WTC11 (cell line): ENCODE results near the gene SURF2. TPM values are rescaled to one million over a fixed set of nuclear protein-coding genes. Genes with fewer than 3 reads are reported as not detected.

Source experiments
- AR ChIP-seq: fragments of 250-450 bp; sonication (Bioruptor Pico); IDR thresholded peaks from 2 replicates; pipeline ENCODE4 v1.9.0; 2021; ENCODE audit warnings: mild to moderate bottlenecking
- ATF1 ChIP-seq: sonication (generic); formaldehyde crosslinking; IDR thresholded peaks from 2 replicates; pipeline ENCODE4 v1.8.1; 2023; ENCODE audit warnings: mild to moderate bottlenecking, moderate library complexity, missing genetic modification reagents
- CDX4 ChIP-seq: fragments of 250-450 bp; sonication (Bioruptor Pico); IDR thresholded peaks from 2 replicates; pipeline ENCODE4 v1.9.0; 2021; ENCODE audit warnings: moderate library complexity, mild to moderate bottlenecking, inconsistent platforms, borderline replicate concordance
- CREB1 ChIP-seq: sonication (generic); formaldehyde crosslinking; IDR thresholded peaks from 2 replicates; pipeline ENCODE4 v1.8.0; 2023; ENCODE audit warnings: mild to moderate bottlenecking, missing genetic modification reagents
- CREM ChIP-seq: sonication (generic); formaldehyde crosslinking; IDR thresholded peaks from 2 replicates; pipeline ENCODE4 v1.8.1; 2022; ENCODE audit warnings: mild to moderate bottlenecking, missing genetic modification reagents, moderate library complexity
- CTCF ChIP-seq: fragments of 200-600 bp; IDR thresholded peaks from 2 replicates; pipeline ENCODE4 v1.8.0; 2022; ENCODE audit warnings: antibody characterized with exemption
- EMX1 ChIP-seq: fragments of 250-450 bp; sonication (Bioruptor Pico); IDR thresholded peaks from 2 replicates; pipeline ENCODE4 v1.8.0; 2021; ENCODE audit warnings: mild to moderate bottlenecking
- ESRRA ChIP-seq: sonication (generic); formaldehyde crosslinking; IDR thresholded peaks from 2 replicates; pipeline ENCODE4 v1.8.1; 2022; ENCODE audit warnings: mild to moderate bottlenecking, missing genetic modification reagents, borderline replicate concordance
- IRF2 ChIP-seq: sonication (generic); formaldehyde crosslinking; IDR thresholded peaks from 2 replicates; pipeline ENCODE4 v1.8.0; 2022; ENCODE audit warnings: low read depth, missing genetic modification reagents, borderline replicate concordance
- KAT7 ChIP-seq: sonication (generic); formaldehyde crosslinking; IDR thresholded peaks from 2 replicates; pipeline ENCODE4 v1.8.1; 2023; ENCODE audit warnings: missing genetic modification reagents, mild to moderate bottlenecking, borderline replicate concordance
- NR1H2 ChIP-seq: sonication (generic); formaldehyde crosslinking; IDR thresholded peaks from 2 replicates; pipeline ENCODE4 v1.9.0; 2021; ENCODE audit warnings: mild to moderate bottlenecking, moderate library complexity, missing genetic modification reagents
- RORB ChIP-seq: fragments of 250-450 bp; sonication (Bioruptor Pico); IDR thresholded peaks from 2 replicates; pipeline ENCODE4 v1.9.0; 2021; ENCODE audit warnings: mild to moderate bottlenecking
- SMAD3 ChIP-seq: sonication (generic); formaldehyde crosslinking; IDR thresholded peaks from 2 replicates; pipeline ENCODE4 v1.8.0; 2022; ENCODE audit warnings: missing genetic modification reagents, mild to moderate bottlenecking, borderline replicate concordance
- STAT6 ChIP-seq: sonication (generic); formaldehyde crosslinking; conservative IDR thresholded peaks from 2 replicates; pipeline ENCODE4 v1.8.1; 2023; ENCODE audit warnings: mild to moderate bottlenecking, low read depth, missing genetic modification reagents, moderate library complexity
- TEAD4 ChIP-seq: sonication (generic); formaldehyde crosslinking; IDR thresholded peaks from 2 replicates; pipeline ENCODE4 v1.8.0; 2022; ENCODE audit warnings: mild to moderate bottlenecking, missing genetic modification reagents
- ZMAT4 ChIP-seq: fragments of 250-450 bp; sonication (Bioruptor Pico); IDR thresholded peaks from 2 replicates; pipeline ENCODE4 v1.9.0; 2021; ENCODE audit warnings: mild to moderate bottlenecking
- ZNF263 ChIP-seq: sonication (generic); formaldehyde crosslinking; IDR thresholded peaks from 2 replicates; pipeline ENCODE4 v1.8.1; 2022; ENCODE audit warnings: low read depth, mild to moderate bottlenecking, moderate library complexity, missing genetic modification reagents
- ZNF317 ChIP-seq: sonication (generic); formaldehyde crosslinking; IDR thresholded peaks from 2 replicates; pipeline ENCODE4 v1.8.1; 2023; ENCODE audit warnings: low read depth, mild to moderate bottlenecking, moderate library complexity, missing genetic modification reagents, borderline replicate concordance
- ZNF396 ChIP-seq: fragments of 250-450 bp; sonication (Bioruptor Pico); IDR thresholded peaks from 2 replicates; pipeline ENCODE4 v1.8.0; 2021; ENCODE audit warnings: mild to moderate bottlenecking, moderate library complexity, borderline replicate concordance
- ZNF416 ChIP-seq: fragments of 250-450 bp; sonication (Bioruptor Pico); IDR thresholded peaks from 2 replicates; pipeline ENCODE4 v1.9.0; 2021; ENCODE audit warnings: mild to moderate bottlenecking, inconsistent platforms
- ZNF423 ChIP-seq: fragments of 250-450 bp; sonication (Bioruptor Pico); IDR thresholded peaks from 2 replicates; pipeline ENCODE4 v2.1.2; 2022; ENCODE audit warnings: mild to moderate bottlenecking, moderate library complexity
- ZNF671 ChIP-seq: fragments of 250-450 bp; sonication (Bioruptor Pico); IDR thresholded peaks from 2 replicates; pipeline ENCODE4 v1.8.0; 2021; ENCODE audit warnings: mild to moderate bottlenecking
- total RNA-seq: library from RNA; stranded (reverse); gene quantifications from 3 replicates; pipeline ENCODE4 v1.2.3, GENCODE V29; 2021
- TF ChIP-seq, protein P1 (sequence below): sonication (generic); formaldehyde crosslinking; IDR thresholded peaks from 2 replicates; pipeline ENCODE4 v1.8.0; 2022; ENCODE audit warnings: mild to moderate bottlenecking, missing genetic modification reagents
- TF ChIP-seq, protein P2 (sequence below): sonication (generic); formaldehyde crosslinking; IDR thresholded peaks from 2 replicates; pipeline ENCODE4 v1.8.0; 2022; ENCODE audit warnings: mild to moderate bottlenecking, missing genetic modification reagents
- TF ChIP-seq, protein P3 (sequence below): sonication (generic); formaldehyde crosslinking; IDR thresholded peaks from 2 replicates; pipeline ENCODE4 v1.8.1; 2022; ENCODE audit warnings: mild to moderate bottlenecking, moderate library complexity, missing genetic modification reagents
- TF ChIP-seq, protein P4 (sequence below): sonication (generic); formaldehyde crosslinking; IDR thresholded peaks from 2 replicates; pipeline ENCODE4 v1.8.1; 2023; ENCODE audit warnings: mild to moderate bottlenecking, missing genetic modification reagents, moderate library complexity

SURF2 gene
- total RNA-seq, 1 experiment from 2014 or later = 33.3 TPM

GRCh38 chr9:133347985-133348717 is 8.2 kb upstream of the SURF2 start, which contains the start of the genes MED22 and RPL7A (continued):
- peak; percentile 71; the same call in 1 of the 2 replicates for TF ChIP-seq ZNF671 (CRISPR knock-in tag)
- TF ChIP-seq, protein P1, sequence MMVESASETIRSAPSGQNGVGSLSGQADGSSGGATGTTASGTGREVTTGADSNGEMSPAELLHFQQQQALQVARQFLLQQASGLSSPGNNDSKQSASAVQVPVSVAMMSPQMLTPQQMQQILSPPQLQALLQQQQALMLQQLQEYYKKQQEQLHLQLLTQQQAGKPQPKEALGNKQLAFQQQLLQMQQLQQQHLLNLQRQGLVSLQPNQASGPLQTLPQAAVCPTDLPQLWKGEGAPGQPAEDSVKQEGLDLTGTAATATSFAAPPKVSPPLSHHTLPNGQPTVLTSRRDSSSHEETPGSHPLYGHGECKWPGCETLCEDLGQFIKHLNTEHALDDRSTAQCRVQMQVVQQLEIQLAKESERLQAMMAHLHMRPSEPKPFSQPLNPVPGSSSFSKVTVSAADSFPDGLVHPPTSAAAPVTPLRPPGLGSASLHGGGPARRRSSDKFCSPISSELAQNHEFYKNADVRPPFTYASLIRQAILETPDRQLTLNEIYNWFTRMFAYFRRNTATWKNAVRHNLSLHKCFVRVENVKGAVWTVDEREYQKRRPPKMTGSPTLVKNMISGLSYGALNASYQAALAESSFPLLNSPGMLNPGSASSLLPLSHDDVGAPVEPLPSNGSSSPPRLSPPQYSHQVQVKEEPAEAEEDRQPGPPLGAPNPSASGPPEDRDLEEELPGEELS (CRISPR knock-in tag) = 0 out of 2 replicates have a peak, but pooled peaks have one; percentile 12
- TF ChIP-seq SMAD3 (CRISPR knock-in tag) = no peak
- 0 out of 2 replicates have a peak, but pooled peaks have one; percentile 20 for TF ChIP-seq ZMAT4
- TF ChIP-seq ATF1 (CRISPR knock-in tag) = 0 out of 2 replicates have a peak, but pooled peaks have one; percentile 45
- no peak for TF ChIP-seq CREB1 (CRISPR knock-in tag)
- TF ChIP-seq, protein P2, sequence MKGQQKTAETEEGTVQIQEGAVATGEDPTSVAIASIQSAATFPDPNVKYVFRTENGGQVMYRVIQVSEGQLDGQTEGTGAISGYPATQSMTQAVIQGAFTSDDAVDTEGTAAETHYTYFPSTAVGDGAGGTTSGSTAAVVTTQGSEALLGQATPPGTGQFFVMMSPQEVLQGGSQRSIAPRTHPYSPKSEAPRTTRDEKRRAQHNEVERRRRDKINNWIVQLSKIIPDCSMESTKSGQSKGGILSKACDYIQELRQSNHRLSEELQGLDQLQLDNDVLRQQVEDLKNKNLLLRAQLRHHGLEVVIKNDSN (CRISPR knock-in tag) = no peak; the same call in 1 of the 2 replicates
- TF ChIP-seq EMX1 (CRISPR knock-in tag) = peak; percentile 82; the same call in 1 of the 2 replicates
- TF ChIP-seq IRF2 = no peak
- TF ChIP-seq ESRRA (CRISPR knock-in tag) = no peak
- no peak for TF ChIP-seq ZNF416 (CRISPR knock-in tag)
- TF ChIP-seq KAT7 (CRISPR knock-in tag) = peak; percentile 99
- peak; percentile 69; the same call in 1 of the 2 replicates for TF ChIP-seq CREM (CRISPR knock-in tag)
- no peak for TF ChIP-seq ZNF263
- no peak for TF ChIP-seq NR1H2 (CRISPR knock-in tag)
- TF ChIP-seq CDX4 (CRISPR knock-in tag) = no peak
- no peak for TF ChIP-seq CTCF
- no peak for TF ChIP-seq TEAD4 (CRISPR knock-in tag)
- TF ChIP-seq ZNF423 (CRISPR knock-in tag) = no peak
- TF ChIP-seq, protein P3, sequence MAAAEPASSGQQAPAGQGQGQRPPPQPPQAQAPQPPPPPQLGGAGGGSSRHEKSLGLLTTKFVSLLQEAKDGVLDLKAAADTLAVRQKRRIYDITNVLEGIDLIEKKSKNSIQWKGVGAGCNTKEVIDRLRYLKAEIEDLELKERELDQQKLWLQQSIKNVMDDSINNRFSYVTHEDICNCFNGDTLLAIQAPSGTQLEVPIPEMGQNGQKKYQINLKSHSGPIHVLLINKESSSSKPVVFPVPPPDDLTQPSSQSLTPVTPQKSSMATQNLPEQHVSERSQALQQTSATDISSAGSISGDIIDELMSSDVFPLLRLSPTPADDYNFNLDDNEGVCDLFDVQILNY = peak; percentile 77; the same call in 1 of the 2 replicates
- no peak for TF ChIP-seq STAT6 (CRISPR knock-in tag)
- TF ChIP-seq ZNF396 (CRISPR knock-in tag) = no peak
- TF ChIP-seq, protein P4, sequence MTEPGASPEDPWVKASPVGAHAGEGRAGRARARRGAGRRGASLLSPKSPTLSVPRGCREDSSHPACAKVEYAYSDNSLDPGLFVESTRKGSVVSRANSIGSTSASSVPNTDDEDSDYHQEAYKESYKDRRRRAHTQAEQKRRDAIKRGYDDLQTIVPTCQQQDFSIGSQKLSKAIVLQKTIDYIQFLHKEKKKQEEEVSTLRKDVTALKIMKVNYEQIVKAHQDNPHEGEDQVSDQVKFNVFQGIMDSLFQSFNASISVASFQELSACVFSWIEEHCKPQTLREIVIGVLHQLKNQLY (CRISPR knock-in tag) = no peak
- TF ChIP-seq AR (CRISPR knock-in tag) = no peak; the same call in 1 of the 2 replicates
- no peak for TF ChIP-seq ZNF317 (CRISPR knock-in tag)
- no peak for TF ChIP-seq RORB (CRISPR knock-in tag)
